Suprapubic skin (tissue), 3 donors: ENCODE measurements around the gene APC.

Experiments
- CTCF ChIP-seq, 2 donors: fragments of 200-600 bp in 1 of 2; fragments of 450-650 bp in 1 of 2; sonication (generic) in 1 of 2; IDR thresholded peaks; one replicate each; pipeline ENCODE4 v1.5.1; 2016 to 2019; ENCODE audit warnings: antibody characterized with exemption in 2 of 2, mild to moderate bottlenecking in 1 of 2, moderate library complexity in 1 of 2
- POLR2A ChIP-seq, 2 donors: fragments of 450-650 bp; IDR thresholded peaks; one replicate each; pipeline ENCODE4 v1.6.1; 2017; ENCODE audit warnings: antibody characterized with exemption in 2 of 2, mild to moderate bottlenecking in 2 of 2, moderate library complexity in 2 of 2

GRCh38 chr5:112697833-112698232 is 39.9 kb upstream of the APC start:
- TF ChIP-seq CTCF (IDR thresholded peaks at IDR 0.05) (no peak), POLR2A (IDR thresholded peaks at IDR 0.05) (no peak)
